Dendritic cell treated with granulocyte-macrophage colony-stimulating factor and Interleukin-4, amounts not matched to agents 40 ng/mL and 50 ng/mL, for 4 days (primary cell): ENCODE data around the gene COX10.

ENCODE experiments used
- H3K27ac Mint-ChIP-seq: one replicate; pipeline ENCODE4 v1.8.0; 2022; ENCODE audit warnings: mild to moderate bottlenecking, mixed read lengths
- H3K27me3 Mint-ChIP-seq: one replicate; pipeline ENCODE4 v1.8.0; 2022; ENCODE audit warnings: mild to moderate bottlenecking, mixed read lengths
- H3K36me3 Mint-ChIP-seq: one replicate; pipeline ENCODE4 v1.8.0; 2022; ENCODE audit warnings: low read depth, mixed read lengths
- H3K4me1 Mint-ChIP-seq: one replicate; pipeline ENCODE4 v1.8.0; 2022; ENCODE audit warnings: low read depth, mixed read lengths
- H3K4me3 Mint-ChIP-seq: one replicate; pipeline ENCODE4 v1.8.0; 2022; ENCODE audit warnings: mild to moderate bottlenecking, moderate library complexity, mixed read lengths
- H3K9me3 Mint-ChIP-seq: one replicate; pipeline ENCODE4 v1.8.0; 2022; ENCODE audit warnings: mixed read lengths
- intact Hi-C: fragments of 100-400 bp; cut with micrococcal nuclease; formaldehyde crosslinking; loops from one replicate; pipeline ENCODE4 v1.15.0; 2022

The COX10 gene

DNA sequence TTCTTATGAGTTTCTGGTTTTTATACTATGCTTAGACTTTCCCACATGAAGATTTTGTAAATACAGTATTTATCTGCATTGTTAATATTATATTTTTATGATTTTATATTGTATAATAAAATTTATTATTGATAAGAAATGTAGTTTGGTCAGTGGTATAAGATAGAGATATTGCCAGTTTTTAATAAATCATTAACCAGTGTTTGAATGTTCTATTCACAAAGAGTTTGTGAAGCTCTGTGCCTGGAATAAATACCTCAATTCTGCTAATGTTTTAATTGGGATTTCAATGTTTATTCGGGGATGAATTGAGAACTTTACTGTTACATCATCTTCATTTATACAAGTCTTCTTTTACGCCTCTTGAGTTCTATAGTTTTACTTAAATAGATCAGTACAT lies 16.9 kb downstream of the COX10 start:
- intact Hi-C loops = no loop called here
- H3K4me1 Mint-ChIP-seq = peaks cover 5% of the 10 kb centered on the region
- H3K27ac Mint-ChIP-seq = no peak overlapping the region
- H3K36me3 Mint-ChIP-seq = peaks cover 38% of the 10 kb centered on the region
- no peaks in the 10 kb centered on the region for H3K9me3 Mint-ChIP-seq
- H3K4me3 Mint-ChIP-seq = no peak overlapping the region
- H3K27me3 Mint-ChIP-seq = no peaks in the 10 kb centered on the region

DNA sequence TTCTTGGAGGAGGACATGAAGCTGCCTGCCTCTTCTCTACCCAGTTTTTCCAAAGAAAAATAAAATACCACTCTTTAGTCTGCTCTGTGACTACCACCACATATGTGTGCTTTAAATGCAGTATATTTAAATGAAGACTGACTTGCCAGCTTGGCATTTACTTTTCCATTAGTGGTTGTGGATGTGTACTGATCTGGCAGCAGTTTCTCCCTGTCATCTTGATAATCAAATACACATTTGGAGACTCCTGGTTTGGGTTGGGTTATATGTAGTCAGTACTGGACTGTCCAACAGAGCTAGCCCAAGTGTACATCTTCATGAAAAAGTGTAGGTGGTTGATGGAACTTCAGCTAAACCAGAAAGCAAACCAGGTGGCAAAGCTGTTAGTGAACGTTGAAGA lies 19.9 kb downstream of the COX10 start:
- intact Hi-C loops = no loop called here
- no peak overlapping the region for H3K27ac Mint-ChIP-seq
- no peaks in the 10 kb centered on the region for H3K9me3 Mint-ChIP-seq
- H3K36me3 Mint-ChIP-seq = peaks cover 20% of the 10 kb centered on the region
- no peaks in the 10 kb centered on the region for H3K4me1 Mint-ChIP-seq
- no peaks in the 10 kb centered on the region for H3K27me3 Mint-ChIP-seq
- no peak overlapping the region for H3K4me3 Mint-ChIP-seq

DNA sequence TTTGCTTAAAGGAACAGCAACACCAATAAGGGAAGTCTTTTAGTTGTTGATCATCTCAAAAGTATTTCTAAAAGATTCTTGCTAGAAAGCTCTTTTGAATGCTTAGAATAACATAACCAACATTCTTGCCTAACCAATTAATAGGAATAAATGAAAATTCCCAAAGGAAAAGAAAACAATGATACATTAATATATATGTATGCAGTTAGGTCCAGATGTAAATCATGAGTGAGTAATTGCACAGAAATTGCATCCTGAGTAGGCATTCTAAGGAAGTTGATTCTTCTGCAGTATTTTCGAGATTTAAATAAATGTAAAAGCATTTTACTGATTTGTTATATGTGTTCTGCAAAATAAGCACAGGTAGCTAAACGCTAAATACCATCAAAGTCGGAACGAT lies 22.1 kb downstream of the COX10 start:
- no peak overlapping the region for H3K4me3 Mint-ChIP-seq
- peaks cover 30% of the 10 kb centered on the region for H3K36me3 Mint-ChIP-seq
- intact Hi-C loops = no loop called here
- no peaks in the 10 kb centered on the region for H3K9me3 Mint-ChIP-seq
- H3K27ac Mint-ChIP-seq = no peak overlapping the region
- peaks cover 14% of the 10 kb centered on the region for H3K4me1 Mint-ChIP-seq
- no peaks in the 10 kb centered on the region for H3K27me3 Mint-ChIP-seq

DNA sequence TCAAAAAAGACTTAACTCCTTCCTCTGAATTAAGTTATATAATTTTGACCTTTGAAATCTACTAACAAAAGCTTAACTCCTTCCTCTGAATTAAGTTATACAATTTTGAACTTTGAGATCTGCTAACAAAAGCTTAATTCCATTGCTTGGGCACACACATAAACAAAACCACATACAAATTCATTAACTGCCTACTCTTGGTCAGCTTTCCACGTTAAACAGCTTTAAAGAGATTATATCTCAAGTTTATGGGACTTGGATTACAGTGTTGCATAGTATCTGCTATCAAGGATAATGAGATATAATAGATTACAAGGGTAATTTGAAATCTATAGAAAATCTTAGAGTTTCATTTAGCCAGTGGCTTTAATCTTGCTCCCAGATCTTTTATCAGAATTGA lies 23.5 kb downstream of the COX10 start:
- H3K9me3 Mint-ChIP-seq = no peaks in the 10 kb centered on the region
- no peaks in the 10 kb centered on the region for H3K27me3 Mint-ChIP-seq
- H3K27ac Mint-ChIP-seq = no peak overlapping the region
- H3K4me1 Mint-ChIP-seq = peaks cover 14% of the 10 kb centered on the region
- intact Hi-C loops = no loop called here
- no peak overlapping the region for H3K4me3 Mint-ChIP-seq
- H3K36me3 Mint-ChIP-seq = peaks cover 18% of the 10 kb centered on the region

DNA sequence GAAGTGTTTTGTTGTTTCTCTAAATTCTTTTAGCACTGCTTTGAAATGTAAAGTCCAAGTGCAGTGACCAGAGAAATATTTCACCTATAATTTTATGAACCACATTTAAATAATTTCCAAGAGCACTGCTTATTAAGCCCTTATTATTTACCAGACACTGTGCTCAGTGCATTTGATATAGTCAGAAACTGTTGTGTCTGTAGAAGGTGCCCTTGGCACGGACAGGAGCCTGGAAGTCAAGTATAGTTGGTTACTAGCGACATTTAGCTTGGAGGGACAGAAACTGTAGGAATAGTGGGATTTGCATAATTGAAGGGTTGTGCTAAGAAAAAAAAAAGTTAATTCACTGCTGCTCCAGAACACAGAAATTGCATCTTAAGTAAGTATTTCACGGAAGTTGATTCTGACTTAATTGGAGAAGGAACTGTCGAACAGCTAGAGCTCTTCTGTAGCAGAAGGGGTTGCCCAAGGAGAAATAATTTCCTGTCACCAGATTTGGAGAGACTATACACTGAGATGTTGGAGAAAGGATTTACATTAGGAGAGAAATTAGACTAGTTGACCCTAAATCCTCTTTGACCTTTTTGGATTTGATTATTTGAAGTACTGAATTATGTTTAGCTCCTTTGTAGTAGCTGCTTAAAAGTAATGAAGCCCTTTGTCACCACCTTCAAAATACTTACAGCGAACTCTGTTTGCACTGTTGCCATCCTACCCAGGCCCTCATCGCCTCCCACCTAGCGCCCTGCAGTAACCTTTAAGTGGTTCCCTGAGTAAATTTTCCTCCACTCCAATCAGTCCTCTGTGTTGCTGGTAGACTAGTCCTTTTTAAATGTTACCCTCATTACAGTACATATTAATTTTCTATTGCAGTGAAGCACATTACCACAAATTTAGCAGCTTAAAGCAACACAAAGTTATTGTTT lies 25.6 kb downstream of the COX10 start:
- no peaks in the 10 kb centered on the region for H3K9me3 Mint-ChIP-seq
- intact Hi-C loops = no loop called here
- H3K4me3 Mint-ChIP-seq = no peak overlapping the region
- peaks cover 14% of the 10 kb centered on the region for H3K4me1 Mint-ChIP-seq
- H3K27ac Mint-ChIP-seq = no peak overlapping the region
- no peaks in the 10 kb centered on the region for H3K27me3 Mint-ChIP-seq
- H3K36me3 Mint-ChIP-seq = peaks cover 11% of the 10 kb centered on the region

DNA sequence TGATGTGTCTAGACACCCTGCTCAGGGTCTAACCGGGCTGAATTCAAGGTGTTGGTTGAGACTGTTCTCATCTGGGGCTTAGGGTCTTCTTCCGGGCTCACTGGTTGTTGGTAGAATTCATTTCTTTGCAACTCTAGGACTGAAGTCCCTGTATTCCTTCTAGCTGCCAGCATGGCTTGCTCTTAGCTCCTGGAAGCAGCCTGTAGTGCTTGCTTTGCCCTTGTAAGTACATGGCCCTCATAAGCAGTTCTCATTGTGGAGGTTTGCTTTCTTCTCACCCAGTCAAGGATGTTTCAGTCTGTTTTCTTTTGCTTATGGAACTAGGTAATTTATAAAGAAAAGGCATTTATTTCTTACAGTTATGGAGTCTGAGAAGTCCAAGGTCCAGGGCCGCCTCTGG lies 26.3 kb downstream of the COX10 start:
- no peak overlapping the region for H3K4me3 Mint-ChIP-seq
- peaks cover 14% of the 10 kb centered on the region for H3K4me1 Mint-ChIP-seq
- intact Hi-C loops = no loop called here
- H3K27me3 Mint-ChIP-seq = no peaks in the 10 kb centered on the region
- H3K9me3 Mint-ChIP-seq = no peaks in the 10 kb centered on the region
- H3K27ac Mint-ChIP-seq = no peak overlapping the region
- peaks cover 11% of the 10 kb centered on the region for H3K36me3 Mint-ChIP-seq

DNA sequence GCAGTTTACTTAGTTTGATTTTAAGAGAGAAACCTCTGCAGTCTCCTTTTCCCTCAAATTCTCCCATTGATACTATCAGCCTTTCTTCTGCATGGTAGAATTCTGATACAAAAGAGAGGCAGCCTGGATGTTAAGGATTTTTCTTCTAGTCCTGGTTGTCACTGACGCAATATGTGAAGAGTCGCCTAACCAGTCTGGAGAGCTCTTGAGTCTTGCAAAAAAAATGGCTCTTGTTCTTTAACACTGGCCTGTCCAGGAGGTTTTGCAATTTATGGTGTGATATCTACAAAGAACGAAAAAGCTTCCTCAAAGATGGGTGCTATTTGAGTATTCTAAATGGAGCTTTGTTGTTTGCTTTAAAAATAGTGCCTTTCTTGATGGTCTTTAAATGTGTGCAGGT lies 28.9 kb downstream of the COX10 start:
- H3K9me3 Mint-ChIP-seq = no peaks in the 10 kb centered on the region

DNA sequence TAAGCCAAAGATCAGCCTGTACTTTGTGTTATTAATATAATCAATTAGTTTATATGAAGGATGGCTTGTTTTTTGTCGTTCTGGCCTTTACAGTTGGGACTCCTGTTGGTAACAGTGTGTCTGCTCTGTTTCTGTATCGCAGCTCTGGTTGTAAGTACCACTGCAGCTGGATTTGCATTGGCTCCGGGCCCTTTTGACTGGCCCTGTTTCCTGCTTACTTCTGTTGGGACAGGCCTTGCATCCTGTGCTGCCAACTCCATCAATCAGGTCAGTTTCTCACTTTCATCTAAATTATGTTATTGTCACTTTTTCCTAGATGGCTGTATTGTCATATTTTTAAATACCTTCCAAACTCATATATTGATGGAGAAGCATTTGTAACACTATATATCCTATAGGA lies 32.7 kb downstream of the COX10 start:
- H3K9me3 Mint-ChIP-seq = no peaks in the 10 kb centered on the region
- intact Hi-C loops = no loop called here
- no peaks in the 10 kb centered on the region for H3K4me1 Mint-ChIP-seq
- H3K27me3 Mint-ChIP-seq = no peaks in the 10 kb centered on the region
- H3K27ac Mint-ChIP-seq = no peak overlapping the region
- H3K4me3 Mint-ChIP-seq = no peak overlapping the region
- peaks cover 34% of the 10 kb centered on the region for H3K36me3 Mint-ChIP-seq

More for the DNA sequence above, 28.9 kb downstream of the COX10 start:
- intact Hi-C loops = no loop called here
- Mint-ChIP-seq H3K27ac (no peak overlapping the region), H3K36me3 (peaks cover 30% of the 10 kb centered on the region), H3K27me3 (no peaks in the 10 kb centered on the region), H3K4me3 (no peak overlapping the region), H3K4me1 (peaks cover 14% of the 10 kb centered on the region)

DNA sequence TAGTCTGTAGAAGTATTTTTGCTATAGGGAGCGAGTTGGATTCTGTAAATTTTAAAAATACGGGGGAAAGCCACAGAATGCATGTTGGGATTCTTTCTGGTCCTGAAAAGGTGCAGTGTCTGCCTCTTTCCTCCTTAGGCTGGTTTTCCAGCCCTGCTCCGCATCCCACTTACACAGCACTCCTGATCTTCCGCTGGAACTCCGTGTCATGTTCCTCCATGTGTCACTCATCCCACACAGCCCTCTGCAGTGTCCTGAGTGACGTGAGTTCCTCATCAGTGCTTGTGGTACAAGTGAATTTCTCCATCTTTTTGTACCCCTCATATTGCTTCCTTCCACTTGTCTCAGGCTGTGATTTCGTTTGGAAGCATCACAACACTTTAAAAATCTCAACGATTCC lies 34.5 kb downstream of the COX10 start:
- no peaks in the 10 kb centered on the region for H3K27me3 Mint-ChIP-seq
- H3K4me1 Mint-ChIP-seq = no peaks in the 10 kb centered on the region
- H3K27ac Mint-ChIP-seq = no peak overlapping the region
- H3K36me3 Mint-ChIP-seq = peaks cover 42% of the 10 kb centered on the region
- no peaks in the 10 kb centered on the region for H3K9me3 Mint-ChIP-seq
- intact Hi-C loops = no loop called here
- H3K4me3 Mint-ChIP-seq = no peak overlapping the region

DNA sequence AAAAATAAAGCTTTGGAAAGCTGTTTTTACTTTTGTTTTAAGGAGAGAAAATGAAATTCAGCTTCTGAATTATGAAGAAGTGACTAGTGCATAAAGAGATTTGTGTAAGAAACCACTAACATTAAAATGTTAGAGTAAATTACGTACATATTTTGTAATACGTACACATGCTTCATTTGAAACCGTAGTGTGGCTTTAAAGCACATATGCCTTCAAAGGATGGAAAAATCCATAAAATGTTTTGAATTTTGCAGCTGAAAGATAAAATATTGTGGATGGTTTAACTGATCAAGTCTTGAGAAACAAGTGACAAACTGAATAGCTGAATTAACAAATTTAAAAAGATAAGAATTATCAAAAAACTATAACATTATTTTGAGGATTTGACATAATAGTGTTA lies 35.4 kb downstream of the COX10 start:
- H3K9me3 Mint-ChIP-seq = no peaks in the 10 kb centered on the region
- no peaks in the 10 kb centered on the region for H3K27me3 Mint-ChIP-seq
- intact Hi-C loops = no loop called here
- peaks cover 42% of the 10 kb centered on the region for H3K36me3 Mint-ChIP-seq
- H3K27ac Mint-ChIP-seq = no peak overlapping the region
- no peaks in the 10 kb centered on the region for H3K4me1 Mint-ChIP-seq
- no peak overlapping the region for H3K4me3 Mint-ChIP-seq

DNA sequence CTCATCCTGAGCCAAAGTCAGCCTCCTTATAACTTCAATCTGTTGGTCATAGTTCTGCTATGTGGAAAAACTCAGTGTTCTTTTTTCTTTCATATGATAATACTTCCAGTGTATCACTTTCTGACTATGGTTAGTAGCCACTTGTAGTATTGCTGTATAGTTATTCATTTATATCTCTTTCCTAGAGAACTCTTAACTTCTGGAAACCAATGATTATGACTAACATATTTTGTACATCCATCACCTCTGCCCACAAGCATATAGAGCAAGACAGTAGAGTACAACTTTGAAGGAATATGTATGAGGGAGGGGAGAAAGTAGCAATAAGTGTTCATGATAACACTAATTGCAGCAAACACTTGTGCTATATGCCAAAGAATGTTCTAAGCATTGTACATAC lies 38.6 kb downstream of the COX10 start:
- H3K27me3 Mint-ChIP-seq = no peaks in the 10 kb centered on the region
- intact Hi-C loops = no loop called here
- no peak overlapping the region for H3K27ac Mint-ChIP-seq
- peaks cover 24% of the 10 kb centered on the region for H3K36me3 Mint-ChIP-seq
- no peaks in the 10 kb centered on the region for H3K9me3 Mint-ChIP-seq
- H3K4me1 Mint-ChIP-seq = peaks cover 7% of the 10 kb centered on the region
- no peak overlapping the region for H3K4me3 Mint-ChIP-seq

DNA sequence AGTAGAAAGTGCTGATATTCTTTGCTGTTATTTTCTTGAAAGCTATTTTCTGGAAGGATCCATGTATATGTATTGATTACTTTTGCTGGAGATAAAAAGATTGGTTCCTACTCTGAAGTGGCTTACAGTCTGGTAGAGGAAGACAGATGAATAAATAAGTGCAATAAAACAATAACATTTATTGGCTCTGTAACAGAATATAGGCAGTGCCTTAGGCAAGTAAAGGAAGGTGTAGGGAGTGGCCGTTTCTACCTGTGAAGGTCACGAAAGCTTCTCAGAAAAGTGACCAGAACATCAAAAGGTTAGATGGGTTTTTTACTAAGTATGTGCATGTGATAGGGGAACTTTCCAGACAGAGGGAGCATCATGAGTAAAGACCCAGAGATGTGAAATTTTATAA lies 43.1 kb downstream of the COX10 start:
- Mint-ChIP-seq H3K27ac (no peak overlapping the region), H3K9me3 (no peaks in the 10 kb centered on the region), H3K4me1 (peaks cover 7% of the 10 kb centered on the region), H3K4me3 (no peak overlapping the region), H3K27me3 (no peaks in the 10 kb centered on the region), H3K36me3 (peaks cover 10% of the 10 kb centered on the region)
- intact Hi-C loops = no loop called here

DNA sequence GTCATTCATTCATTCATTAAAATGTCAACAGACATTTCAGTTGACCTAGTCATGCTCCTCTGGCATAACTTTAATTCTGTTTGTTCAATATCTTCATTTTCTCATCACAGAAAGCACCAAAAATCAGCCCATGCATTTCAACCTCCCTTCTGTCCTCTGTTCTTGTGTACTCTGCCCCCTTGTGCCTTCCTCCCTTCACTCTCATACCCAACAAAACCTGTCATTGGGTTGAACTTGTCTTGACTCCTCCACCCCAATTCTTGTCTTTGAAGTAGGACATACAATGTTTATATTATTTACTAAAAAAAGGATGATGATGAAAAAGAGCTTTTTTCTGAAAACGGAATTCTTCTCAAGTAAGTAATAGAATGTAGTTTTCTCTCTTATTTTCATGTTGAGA lies 43.8 kb downstream of the COX10 start:
- Mint-ChIP-seq H3K9me3 (no peaks in the 10 kb centered on the region), H3K4me1 (peaks cover 7% of the 10 kb centered on the region), H3K4me3 (no peak overlapping the region), H3K27me3 (no peaks in the 10 kb centered on the region), H3K36me3 (peaks cover 6% of the 10 kb centered on the region), H3K27ac (no peak overlapping the region)
- intact Hi-C loops = no loop called here

DNA sequence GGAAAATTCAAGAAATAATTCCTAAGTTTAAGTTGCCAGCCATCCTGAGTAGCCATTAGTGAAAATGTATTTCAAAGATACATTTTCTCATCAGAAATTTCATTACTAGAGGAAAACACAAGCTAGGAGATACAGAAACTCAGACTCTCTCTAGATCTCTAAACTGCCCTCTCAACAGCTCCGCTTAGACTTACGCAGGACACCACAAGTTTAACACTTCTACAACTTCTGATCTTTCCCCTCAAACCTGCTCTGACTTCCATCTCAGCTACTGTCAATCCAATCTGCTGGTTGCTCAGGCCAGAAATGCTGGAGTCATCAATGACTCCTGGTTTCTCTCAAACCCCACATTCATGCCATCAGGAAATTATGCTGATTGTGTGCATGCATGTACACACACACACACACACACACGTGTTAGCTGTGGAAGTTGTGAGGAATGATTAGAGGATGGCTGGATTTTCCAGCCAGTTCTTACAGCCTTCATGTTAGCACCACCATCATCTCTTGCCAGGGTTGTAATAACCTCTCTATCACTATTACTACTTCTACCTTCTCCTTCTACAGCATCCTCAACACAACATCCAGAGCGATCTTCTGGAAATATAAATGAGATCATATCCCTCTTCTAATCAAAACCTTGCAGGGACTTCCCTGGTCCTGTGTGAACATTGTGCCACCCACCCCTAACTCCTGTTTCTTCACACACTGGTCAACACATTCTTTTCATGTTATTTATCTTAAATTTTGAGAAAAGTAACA lies 47.1 kb downstream of the COX10 start:
- Mint-ChIP-seq H3K4me3 (no peak overlapping the region), H3K36me3 (peaks cover 6% of the 10 kb centered on the region), H3K27ac (no peak overlapping the region), H3K27me3 (no peaks in the 10 kb centered on the region), H3K9me3 (no peaks in the 10 kb centered on the region), H3K4me1 (peaks cover 18% of the 10 kb centered on the region)
- intact Hi-C loops = no loop called here
